ENCODE data around the gene METRNL.
"Not testable (repeated sequence)": the region's sequence is repeated elsewhere in the genome, so short reads cannot be mapped to it uniquely, and the experiment has no call there.

The METRNL gene

DNA sequence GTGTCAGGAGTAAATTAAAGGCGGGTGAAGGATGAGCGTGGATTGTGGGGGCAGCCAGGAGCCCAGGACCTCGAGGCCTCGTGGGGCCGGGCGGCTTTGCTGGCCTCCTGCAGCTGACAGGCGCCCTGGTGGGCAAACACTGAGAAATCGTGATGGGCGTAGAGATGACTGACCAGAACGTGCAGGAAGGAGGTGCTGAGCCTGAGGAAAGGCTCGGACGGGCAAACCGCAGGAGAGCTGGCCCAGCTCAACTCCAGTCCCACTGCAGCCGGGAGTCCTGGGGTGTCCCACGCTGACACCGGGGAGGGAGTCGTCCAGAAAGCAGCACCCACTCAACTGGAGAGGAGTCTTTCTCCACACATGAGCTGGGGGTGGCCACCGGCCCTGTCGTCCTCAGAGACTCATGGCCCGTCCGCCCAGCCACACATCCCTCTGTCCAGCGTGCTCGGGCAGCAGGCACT lies 36.9 kb downstream of the METRNL start:
- H3K27ac ChIP-seq = no peak overlapping the region
- TF ChIP-seq, protein P1, sequence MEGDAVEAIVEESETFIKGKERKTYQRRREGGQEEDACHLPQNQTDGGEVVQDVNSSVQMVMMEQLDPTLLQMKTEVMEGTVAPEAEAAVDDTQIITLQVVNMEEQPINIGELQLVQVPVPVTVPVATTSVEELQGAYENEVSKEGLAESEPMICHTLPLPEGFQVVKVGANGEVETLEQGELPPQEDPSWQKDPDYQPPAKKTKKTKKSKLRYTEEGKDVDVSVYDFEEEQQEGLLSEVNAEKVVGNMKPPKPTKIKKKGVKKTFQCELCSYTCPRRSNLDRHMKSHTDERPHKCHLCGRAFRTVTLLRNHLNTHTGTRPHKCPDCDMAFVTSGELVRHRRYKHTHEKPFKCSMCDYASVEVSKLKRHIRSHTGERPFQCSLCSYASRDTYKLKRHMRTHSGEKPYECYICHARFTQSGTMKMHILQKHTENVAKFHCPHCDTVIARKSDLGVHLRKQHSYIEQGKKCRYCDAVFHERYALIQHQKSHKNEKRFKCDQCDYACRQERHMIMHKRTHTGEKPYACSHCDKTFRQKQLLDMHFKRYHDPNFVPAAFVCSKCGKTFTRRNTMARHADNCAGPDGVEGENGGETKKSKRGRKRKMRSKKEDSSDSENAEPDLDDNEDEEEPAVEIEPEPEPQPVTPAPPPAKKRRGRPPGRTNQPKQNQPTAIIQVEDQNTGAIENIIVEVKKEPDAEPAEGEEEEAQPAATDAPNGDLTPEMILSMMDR (IDR thresholded peaks at IDR 0.05) = no peak
- no peak for TF ChIP-seq ZFX (IDR thresholded peaks at IDR 0.05; ENCODE audit: borderline replicate concordance)

DNA sequence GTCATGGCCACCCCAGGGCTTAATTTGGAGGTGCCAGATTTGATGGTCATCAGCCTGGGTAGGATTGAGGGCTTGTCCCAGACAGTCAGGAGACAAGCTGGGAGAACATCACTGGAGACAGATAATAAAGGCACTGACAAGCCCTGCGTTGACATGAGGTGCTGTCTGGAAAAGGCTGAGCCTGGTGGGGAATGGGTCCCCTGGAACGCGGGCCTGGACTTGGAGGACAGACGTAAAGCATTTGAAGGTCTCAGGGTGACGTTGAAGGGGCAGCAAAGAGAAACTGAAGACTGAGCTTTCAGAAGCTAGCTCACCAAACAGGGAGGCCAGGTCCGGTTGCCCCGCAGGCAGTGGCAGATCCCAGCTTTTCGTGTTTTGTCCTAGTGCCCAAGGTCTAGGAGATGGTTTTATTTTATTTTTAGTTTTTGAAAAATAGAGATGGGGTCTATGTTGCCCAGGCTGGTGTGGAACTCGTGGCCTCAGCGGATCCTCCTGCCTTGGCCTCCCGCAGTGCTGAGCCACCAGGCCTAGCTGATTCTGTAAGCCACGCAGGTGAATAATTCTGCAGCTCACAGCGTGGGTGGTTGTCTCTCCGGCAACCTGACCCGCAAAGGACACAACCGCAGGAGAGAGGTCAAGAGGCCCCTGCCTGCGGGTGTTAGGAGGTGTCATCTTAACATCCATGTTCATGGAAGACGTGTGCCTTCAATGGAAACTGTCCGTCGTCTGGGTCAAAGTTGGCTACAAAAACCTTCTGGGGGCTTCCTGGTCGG lies 37.6 kb downstream of the METRNL start:
- TF ChIP-seq, protein P1 (IDR thresholded peaks at IDR 0.05) = no peak
- TF ChIP-seq ZFX (IDR thresholded peaks at IDR 0.05; ENCODE audit: borderline replicate concordance) = no peak
- no peak overlapping the region for H3K27ac ChIP-seq

DNA sequence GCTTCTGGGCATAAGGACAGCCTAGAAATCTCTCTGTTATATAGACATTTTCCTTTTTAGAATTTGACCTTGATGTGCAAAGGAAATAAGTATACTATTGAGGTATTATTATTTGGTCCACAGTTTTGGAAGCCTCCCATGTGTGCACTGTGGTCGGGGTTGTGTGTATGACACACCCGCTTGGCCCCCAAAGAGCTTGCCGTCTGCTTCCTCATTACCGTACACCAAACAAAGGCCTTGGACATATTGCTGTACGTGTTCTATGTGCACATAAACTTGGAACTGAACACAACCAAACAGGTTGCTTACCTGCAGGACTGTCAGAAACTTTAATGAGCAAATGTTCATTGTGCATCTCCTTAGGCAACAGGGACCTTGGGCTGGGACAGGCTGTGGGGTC lies 38.2 kb downstream of the METRNL start:
- TF ChIP-seq, protein P1 (IDR thresholded peaks at IDR 0.05) = no peak
- TF ChIP-seq ZFX (IDR thresholded peaks at IDR 0.05; ENCODE audit: borderline replicate concordance) = no peak
- no peak overlapping the region for H3K27ac ChIP-seq

DNA sequence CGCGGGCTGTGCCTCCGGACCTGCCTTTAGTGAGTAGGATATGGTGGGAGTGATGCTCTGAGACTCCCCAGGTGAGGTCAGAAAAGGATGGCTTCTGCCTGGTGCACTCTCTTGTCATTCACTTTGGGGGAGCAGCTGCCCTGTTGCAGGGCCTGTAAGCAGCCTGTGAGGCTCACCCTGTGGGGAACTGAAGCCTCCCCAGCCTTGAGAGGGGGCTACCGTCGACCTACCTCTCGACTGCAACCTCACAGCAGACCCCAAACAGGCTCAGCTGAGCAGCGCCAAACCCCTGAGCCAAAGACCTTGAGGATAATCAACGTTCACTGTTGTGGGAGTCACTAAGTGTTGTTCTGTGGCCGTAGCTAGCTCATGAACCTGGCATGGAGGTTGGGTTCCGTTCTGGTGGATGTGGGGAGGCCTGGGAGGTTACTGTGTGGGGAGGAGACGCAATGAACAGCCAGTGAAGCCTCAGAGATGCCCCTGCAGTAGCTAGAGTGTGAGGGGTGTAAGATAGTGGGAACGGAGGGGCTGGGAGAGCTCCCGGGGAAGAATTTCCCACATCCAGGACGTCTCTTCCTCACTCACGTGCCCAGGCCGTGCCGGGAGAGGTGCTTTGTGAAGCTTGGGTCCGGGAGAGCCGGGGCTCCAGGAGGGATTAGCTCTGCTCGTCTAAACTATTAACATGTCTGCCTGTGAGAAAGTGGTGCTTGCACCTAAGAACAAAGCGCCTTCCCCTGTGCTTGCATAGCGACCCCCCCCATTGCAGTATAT lies 38.8 kb downstream of the METRNL start:
- no peak overlapping the region for H3K27ac ChIP-seq

DNA sequence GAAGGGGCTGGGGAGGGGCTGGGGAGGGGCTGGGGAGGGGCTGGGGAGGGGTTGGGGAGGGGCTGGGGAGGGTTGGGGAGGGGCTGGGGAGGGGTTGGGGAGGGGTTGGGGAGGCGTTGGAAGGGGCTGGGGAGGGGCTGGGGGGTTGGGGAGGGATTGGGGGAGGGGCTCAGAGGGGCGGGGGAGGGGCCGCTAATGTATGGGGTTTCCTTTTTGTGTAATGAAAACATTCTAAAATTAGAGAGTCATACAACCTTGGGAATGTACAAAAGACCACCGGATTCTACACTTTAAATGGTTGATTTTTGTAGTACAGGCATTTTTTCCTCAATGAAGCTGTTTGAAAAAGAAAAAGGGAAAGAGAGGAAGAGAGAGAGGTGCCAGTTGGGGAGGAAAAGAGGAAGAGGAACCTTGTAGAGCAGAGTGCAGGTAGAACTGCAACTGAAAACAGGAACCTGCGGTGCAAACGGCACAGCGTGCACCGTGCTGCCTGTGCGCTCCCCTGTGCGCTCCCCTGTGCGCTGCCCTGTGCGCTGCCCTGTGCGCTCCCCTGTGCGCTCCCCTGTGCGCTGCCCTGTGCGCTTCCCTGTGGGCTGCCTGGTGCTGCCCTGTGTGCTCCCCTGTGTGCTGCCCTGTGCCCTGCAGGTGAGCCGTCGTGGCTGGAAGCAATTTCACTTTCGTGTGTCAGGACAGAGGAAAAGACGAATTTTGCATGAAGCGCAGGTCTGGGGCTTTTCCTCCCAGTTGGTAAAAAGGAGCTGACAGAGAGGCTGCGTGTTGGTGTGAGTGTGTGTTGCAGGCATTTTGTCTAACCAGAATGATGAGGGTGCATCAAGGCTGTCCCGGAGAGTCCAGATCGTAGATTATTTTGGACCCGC lies 40.8 kb downstream of the METRNL start:
- no peak for TF ChIP-seq ZFX (IDR thresholded peaks at IDR 0.05; ENCODE audit: borderline replicate concordance)
- TF ChIP-seq, protein P1 (IDR thresholded peaks at IDR 0.05) = no peak
- no peak overlapping the region for H3K27ac ChIP-seq

More for the DNA sequence above, 38.8 kb downstream of the METRNL start:
- TF ChIP-seq, protein P1 (IDR thresholded peaks at IDR 0.05) = no peak
- TF ChIP-seq ZFX (IDR thresholded peaks at IDR 0.05; ENCODE audit: borderline replicate concordance) = no peak

DNA sequence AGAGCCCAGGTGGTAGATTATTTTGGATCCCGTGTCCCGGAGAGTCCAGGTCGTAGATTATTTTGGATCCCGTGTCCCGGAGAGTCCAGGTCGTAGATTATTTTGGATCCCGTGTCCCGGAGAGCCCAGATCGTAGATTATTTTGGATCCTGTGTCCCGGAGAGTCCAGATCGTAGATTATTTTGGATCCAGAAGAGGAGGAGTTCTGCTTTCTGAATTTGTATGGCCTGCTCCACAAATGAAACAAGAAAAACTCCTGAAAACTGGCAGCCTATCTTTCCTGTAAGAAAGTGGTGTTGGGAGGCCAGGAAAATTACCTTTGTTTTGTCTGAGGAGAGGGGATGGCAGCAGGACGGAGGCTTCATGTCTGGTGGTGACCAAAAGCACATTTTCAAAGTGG lies 42.1 kb downstream of the METRNL start:
- not testable (repeated sequence) for H3K27ac ChIP-seq

Data from 22Rv1 (cell line).